GM18498 (cell line): ENCODE results near the gene CPVL.
A peak's percentile ranks its signal among the peaks of the same experiment; 100 is the strongest.
"Not testable (repeated sequence)": the region's sequence is repeated elsewhere in the genome, so short reads cannot be mapped to it uniquely, and the experiment has no call there.

ENCODE experiments used
- ATAC-seq: cut with Tn5 transposase; IDR thresholded peaks from one replicate; pipeline ENCODE4 v1.9.1; 2021; ENCODE audit warnings: mild to moderate bottlenecking, moderate library complexity; ENCODE audit not compliant: unreplicated experiment

CPVL gene

DNA sequence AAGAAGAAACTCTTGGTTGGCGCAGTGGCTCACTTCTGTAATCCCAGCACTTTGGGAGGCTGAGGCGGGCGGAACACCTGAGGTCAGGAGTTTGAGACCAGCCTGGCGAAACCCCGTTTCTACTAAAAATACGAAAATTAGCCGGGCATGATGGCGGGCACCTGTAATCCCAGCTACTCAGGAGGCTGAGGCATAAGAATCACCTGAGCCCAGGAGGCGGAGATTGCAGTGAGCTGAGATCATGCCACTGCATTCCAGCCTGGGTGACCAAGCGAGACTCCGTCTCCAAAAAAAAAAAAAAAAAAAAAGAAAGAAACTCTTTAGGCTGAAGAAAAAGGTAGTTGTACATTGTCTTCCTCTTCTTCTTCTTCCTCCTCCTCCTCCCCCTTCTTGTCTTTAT, 53.2 kb downstream of the CPVL start:
- not testable (repeated sequence) for ATAC-seq

DNA sequence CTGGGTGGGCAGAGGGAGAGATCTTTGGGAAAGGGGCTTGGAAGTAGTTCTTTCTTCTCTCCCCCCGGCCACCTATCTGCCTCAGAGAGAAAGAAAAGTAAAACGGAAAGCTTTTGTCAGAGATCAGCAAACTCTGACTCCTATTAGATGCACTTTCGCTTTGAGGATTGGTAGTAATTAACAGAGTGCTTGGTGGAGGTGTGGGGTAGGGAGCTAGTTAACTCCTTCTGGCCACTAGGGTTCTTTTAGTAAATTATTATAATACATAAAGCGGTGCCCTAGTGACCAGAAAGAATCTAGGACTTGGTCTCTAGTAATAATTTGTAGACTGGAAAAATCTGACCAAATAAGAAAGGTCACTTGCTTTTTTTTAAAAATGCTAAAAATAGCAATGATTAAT, 54.6 kb downstream of the CPVL start:
- ATAC-seq, result peak; percentile 98

DNA sequence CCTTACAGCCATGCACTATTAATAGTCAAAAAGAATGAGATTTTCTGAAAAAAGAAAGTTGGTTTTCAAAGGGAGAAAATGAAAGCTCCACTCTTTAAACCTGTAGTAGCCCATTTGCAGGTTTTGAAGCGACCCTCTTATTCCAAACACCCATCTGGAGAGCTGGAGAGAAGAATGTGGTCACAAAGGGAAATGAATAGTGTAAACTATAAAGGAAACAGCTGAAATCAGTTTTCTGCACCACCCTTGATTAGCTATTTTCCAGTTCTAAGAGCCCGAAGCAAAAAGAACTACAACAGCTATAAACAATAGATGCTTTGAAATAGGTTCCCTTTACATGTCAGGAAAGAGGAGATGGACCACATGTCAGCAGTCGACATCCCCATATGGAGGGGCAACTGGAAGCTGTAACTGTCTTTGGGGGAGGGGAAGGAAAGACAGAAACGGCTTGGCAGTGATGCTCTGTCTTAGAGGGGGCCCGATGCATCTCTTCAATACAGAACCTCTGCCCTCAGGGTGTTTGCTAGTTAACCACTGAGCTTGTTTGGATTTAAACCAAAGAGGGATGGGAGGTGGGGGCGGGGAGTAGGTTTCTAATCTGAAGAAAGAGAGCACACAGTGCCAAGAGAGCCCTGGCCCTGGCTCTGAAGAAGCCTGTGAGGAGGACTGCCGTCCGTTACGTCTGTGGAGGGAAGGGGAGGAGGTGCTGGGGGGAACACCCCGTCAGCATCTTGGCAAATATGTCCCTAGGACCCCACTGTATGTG, 55.3 kb downstream of the CPVL start:
- peak; percentile 40 for ATAC-seq

DNA sequence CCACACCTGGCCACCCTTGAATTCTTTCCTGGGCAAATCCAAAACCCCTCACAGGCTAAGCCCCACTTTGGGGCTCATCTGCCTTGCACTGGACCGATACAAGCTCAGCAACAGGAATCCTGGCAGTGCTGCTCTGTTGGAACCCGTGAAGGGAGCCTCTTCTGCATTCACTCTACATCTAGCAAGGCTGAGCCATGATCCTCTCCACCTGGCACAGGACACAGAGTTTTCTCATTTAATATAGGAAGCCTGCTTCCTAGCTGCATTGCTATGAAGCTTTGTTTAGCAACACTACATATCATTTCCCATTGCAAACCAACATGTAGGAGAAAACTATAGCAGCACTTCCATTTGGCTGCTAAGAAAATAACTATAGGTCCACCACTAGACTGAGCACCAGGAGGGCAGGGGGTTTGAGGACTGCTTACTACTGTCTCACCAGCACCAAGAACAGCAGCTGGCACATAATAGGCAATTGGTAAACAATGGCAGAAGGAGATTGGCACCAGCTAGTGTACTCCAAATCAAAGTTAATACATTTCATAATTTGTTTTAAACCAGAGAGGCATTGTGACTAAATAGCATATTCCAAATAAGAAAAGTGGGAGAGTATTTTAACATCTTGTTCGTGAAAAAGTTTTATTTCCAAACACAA, 56.1 kb downstream of the CPVL start:
- no peak for ATAC-seq

DNA sequence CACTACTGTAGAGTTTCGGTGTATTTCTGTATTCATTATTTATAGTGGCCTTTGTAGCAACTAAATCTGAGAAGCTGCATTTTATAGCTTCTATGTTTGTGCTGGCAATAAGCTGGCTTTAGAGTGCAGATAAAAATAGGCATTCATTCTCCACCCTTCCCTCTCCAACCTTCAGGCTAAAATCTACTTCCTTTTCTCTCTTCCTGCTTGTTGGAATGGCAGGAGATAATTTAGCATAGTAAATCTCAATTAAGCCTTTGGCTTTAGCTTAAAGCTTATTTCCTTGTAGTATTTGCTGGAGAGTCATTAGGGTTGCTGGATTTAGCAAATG, 58.5 kb downstream of the CPVL start:
- ATAC-seq, result no peak

DNA sequence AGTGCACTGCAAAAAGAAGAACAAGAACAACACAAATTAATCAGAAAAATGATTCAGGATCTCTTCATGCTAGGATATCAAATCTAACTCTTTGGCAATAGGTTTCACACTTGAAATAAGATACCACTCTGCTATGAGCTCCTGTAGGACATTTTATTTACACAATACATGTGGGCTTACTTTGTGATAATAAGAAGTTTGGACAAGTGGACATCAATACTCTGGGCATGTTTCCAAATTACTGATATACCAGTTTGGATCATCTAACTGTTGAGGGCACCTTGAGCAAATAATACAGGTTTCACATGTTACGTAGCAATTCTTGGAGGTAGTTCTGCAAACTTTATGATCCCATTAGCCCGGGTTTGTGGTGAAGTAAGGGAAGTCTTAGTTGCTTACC, 59.8 kb downstream of the CPVL start:
- no peak for ATAC-seq

DNA sequence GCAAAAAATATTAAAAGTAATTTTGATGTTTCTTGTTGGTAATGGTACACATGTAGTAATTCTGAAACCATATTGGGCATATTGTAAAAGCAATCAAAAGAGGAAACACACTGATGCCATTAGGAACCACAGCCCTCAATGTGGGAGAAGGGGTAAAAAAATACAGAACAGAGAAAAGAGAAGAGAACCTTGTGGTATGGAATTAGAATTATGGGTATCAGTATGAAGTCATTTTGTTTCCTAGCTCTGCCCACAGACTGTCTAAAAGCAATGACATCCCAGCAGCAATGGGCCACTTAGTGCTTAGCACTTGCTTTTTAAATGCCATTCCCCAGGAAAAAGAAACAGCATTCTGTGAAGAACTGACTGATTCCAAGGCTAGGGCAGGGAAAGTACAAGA, 61.5 kb downstream of the CPVL start:
- peak; percentile 93 for ATAC-seq

DNA sequence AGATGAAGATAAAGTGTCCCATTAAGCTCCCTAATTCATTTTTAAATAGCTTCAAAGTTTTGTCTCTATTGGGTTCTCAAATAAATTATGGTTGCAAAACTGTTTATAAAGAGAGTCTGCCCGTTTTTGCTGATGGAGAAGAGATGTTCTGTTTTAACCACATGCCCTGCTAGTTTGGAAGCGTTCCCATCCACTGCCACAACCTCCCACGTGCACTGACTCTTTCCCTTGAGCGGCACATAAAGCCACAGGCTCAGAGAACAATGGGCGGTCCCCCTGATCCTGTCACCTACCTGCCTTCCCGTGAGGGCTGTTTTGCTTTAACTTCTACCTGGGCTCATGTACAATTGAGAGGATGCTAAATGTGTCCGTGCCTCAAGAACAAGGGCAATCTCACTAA, 65.5 kb downstream of the CPVL start:
- ATAC-seq, result no peak

DNA sequence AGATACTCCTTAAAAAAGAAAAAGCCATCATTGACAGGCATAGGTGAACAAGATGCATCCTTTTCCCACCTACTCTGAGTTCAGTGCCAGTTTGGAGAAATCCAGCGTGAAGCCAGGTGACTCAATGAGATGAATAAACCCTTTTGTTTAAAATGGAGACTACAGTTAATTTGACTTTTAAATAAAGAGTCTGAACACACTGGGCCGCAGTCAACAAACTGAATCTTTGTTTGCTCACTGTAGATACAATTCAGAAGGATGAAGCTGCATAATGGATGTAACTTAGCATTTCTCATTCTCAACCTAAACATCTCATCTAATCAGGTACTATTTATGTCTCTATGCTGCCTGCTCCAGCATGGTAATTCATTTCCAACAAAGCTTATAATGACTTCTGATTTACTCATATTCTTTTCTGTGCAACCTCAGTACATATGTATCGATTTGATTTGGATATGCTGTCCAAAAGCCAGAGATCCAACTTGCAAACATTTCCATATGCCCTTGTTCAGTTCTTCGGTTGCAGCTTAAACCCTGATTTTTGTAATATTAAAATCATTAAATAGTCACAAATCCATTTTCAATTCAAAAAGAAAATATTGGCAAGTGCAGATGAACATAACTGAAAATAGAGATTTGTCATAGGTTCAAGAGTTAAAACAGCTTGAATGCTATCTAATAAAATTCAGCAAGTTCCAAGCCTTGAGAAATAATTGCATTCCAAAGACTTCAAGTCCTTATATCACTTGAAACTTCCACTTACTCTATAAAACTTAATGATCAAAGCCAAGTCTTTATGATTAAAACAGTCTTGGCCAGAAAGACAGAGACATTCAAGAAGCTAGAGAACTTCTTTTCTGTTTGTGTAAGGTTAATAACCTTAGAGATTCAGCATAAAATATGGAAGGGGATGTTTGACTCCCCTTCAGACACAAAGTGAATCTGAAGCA, 67.8 kb downstream of the CPVL start:
- no peak for ATAC-seq

DNA sequence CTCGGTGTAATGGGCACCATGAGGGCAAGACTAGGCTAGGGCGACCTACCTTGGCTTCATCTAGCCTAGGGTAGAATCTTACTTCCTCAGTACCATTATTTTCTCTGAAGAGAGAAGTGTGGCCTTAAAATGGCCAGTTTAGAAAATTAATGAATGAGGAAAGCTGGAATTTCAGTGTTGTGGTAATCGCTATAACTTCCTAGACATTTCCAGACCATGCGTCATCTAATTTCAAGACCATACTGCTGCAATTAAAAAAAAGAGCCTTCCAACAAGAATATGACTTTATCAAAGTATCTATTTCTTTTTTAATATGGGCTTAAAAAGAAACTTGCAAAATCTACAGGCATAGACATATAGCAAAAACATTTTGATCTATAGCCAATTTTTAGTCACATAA, 68.5 kb downstream of the CPVL start:
- ATAC-seq, result no peak

DNA sequence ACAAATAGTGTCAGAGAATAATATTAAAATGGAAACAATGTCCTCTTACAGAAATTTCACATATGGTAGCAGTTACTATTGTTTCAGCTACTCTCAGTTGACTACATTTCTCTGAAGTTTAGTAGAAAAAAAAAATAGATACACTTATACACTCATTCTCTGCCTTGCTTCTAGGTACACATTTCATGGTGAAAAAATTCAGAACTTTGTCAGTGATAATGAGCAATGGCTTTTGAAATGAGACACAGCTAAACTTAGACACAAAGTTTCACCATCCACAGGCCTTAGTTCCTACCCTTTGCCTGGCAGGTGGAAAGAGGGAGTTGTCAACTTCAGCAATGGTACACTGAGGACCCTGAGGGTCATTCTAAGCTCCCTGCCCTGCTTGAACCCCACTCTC, 69.2 kb downstream of the CPVL start:
- ATAC-seq, result no peak

DNA sequence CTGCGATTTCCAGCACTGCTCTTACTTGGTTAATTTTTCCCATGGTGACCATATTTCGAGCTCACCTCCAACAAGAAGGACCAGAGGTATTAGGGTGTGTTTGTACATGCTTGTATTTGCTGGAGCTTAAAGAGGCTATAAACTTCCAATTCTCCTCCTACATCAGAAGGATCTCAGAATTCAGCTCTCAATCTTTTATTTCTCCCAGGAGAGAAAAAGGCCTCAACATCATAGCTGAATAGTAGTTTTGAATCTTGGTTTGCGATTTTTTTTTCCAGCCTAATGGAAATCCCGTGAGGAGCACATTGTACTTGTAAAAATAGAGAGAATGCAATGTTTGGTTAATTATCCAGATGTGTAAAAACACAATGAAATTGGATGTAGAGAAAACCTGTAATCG, 69.7 kb downstream of the CPVL start:
- no peak for ATAC-seq

DNA sequence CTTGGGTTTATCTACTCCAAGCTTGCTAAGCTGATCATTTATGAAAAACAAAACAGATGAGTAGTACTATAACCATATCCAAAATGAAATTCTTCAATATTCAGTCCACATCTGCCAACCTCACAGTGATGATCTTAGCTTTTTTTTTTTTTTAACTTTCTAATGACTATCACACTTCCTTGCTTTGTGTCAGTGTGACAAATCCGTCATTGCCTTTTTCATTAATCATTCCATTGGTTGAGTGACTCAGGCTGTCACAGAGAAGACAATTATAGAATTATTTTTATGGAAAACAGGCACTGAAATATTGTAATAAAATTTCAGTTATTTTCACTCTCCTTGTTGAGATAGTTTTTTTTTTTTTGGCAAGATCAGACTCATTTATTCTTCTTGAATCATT, 70.7 kb downstream of the CPVL start:
- no peak for ATAC-seq

DNA sequence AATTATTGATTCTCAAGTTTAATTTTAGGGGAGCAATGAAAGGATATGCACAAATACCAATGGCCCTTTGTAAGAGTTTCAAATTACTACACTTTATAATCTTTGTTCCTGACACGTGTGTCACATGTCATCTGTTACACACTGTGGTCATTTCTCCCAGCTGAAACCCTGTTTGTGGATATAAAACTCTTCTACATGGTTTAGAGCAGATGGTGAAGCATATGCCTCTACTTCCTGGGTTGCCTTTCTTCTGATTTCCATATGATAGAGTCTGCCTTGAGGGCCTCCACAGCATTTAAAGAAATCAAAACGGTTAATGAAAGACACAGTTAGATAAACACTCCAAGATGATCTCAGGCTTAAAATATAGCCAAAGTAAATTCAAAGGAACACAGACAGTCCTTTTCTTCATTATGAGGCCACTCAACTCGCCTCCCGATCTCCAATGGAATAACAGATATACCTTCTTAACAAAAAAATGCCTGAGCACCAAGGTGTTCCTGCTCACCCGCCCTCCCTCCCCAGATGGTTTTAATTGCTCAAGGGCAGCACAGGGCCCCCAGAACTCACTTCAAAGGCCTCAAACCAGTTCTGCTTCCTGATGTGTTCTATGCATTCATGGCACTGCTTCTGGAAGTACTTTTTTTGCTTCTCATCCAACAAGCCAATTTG, 75.0 kb downstream of the CPVL start:
- ATAC-seq, result no peak

DNA sequence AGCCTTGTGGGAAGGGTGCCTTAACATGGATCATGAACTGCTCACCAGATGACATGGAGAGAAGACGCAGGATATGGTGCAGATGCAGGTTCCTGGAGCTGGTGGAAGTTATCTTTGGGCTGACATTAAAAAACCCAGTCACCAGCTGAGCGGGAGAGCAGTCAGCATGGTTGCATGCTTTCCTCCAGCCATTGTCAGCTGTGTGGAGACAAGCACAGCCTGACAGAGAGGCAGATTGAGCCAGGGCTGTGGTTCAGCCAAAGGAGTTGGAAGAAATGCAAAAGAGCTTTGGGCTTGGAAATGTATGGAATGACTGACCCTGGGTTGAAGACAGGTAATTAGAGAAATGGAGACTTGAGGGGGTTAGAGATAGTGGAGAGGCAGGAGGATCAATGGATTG, 79.7 kb downstream of the CPVL start:
- ATAC-seq, result no peak

DNA sequence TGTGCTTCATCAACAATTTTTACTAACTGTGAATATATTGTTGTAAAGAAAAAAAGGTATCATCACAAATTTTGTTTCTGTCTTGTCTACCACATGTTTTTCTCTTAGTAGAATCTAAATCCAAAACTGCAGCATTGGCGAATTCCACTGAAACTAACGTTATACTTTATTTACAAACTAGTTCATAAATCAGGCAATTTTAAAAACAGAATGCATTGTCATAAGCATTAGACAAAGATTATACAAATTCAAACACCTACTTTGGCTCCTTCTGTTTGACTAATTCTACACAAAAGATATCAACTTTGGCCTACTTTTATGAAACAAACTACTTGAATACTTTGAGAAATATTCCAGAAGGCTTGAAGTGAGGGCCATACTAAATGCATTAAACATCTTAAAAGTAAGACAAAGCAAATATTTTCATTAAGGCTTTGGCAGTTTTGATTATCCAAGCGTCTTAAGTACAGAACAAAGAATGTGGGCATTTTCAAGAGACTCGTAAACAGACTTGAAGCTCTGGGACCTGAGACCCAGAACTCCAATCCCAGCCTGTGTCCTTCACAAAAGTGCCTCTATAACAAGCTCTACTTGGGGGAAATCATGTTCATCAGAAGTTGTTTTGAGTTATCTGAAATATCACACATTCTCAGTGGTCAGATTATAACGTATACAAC, 81.0 kb downstream of the CPVL start:
- no peak for ATAC-seq

DNA sequence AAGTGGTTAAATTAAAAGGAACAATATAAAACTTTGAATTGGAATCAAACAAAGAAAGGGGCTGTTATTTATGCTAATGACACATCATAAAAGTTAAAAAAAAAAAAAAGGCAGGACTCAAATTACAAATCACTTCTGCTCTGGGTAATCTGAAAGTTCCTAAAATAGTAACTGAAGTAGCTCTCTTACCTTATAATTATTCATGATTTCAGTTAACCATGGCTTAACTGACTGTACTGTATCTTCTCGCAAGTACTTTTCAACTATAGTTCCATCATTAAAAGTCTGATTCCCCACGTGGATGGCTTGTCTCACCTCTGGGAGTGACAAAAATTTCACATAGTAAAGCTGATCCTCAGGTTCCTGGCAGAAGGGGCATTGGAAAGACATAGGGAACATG, 82.5 kb downstream of the CPVL start:
- no peak for ATAC-seq

DNA sequence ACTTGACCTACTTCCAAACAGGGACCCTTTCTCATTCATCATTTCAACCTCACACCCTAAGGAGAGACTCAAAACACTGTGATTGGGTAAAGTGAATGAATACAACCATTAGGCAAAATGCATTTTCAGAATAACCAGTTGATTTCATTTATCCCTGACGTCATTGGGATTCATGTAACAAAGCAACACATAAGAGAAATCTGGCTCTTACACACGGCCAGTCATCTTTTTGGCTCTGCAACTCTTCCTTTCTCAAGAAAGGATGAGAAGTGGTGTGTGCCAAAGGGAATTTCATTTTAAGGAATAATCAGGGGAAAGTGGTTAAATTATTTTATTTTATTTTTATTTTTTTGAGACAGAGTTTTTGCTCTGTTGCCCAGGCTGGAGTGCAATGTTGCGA, 83.1 kb downstream of the CPVL start:
- ATAC-seq, result no peak

DNA sequence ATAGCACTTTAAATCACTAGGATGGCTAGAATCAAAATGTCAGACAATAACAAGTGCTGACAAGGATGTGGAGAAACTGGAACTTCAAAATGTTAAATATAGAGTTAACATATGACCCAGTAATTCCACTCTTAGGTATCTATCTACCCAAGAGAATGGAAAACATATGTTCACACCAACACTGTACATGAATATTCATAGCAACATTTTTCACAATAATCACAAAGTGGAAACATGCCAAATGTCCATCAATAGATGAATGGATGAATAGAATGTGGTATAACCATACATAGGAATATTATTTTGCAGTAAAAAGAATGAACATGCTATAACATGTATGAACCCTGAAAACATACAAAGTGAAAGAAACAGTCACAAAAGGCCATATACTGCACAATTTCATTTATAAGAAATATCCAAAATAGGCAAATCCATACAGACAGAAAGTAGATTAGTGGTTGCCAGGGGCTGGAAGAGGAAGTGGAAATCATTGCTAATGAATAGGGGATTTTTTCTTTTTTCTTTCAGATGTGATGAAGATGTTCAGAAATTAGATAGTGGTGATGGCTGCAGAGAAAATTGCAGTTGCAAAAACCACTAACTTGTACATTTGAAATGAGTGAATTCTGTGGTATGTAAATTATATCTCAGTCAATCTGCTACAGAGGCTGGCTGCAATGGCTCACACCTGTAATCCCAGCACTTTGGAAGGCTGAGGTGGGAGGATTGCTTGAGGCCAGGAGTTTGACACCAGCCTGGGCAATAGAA, 93.0 kb downstream of the CPVL start:
- ATAC-seq, result no peak

DNA sequence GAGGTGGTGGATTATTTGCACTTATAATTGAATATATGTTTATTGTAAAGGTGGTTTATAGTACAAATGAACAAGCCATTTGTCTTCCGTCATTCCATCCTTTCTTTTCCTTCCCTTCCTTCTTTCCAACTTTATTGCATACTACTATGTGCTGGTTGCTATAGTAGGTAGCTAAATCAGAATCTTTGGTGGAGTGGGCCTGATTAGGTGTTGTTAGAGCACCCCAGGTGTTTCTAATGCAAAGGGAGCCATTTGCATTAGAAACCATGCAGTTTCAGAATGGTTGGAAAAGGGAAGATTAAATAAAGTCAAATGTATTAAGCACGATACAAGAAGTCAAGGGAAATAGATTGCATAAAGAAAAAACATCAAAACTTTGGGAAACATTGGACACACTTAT, 99.4 kb downstream of the CPVL start:
- no peak for ATAC-seq
